ENCODE measurements around the gene MMP25. TPM values are rescaled to one million over a fixed set of nuclear protein-coding genes. Genes with fewer than 3 reads are reported as not detected.

Gene MMP25
- total and polyA plus RNA-seq, 9 of the 15 experiments (the other 6 are each of a cell fraction or from before 2014, with no cell fraction given) = 0.03 to 0.04 TPM; not detected in 7

GRCh38 chr16:3027983-3028715 is 18.2 kb upstream of the MMP25 start (continued):
- TF ChIP-seq RBM39 (optimal IDR thresholded peaks at IDR 0.05; ENCODE audit: low read depth, low read length) (no peak), EHMT2 (IDR thresholded peaks at IDR 0.05) (no peak), TCFL5 (CRISPR knock-in tag; conservative IDR thresholded peaks at IDR 0.05) (no peak), ZNF445 (CRISPR knock-in tag; IDR thresholded peaks at IDR 0.05; ENCODE audit: low read depth) (no peak), MNT (conservative IDR thresholded peaks at IDR 0.05) (peak in 1 of 2 experiments; percentile 42; a peak in 1 of 4 replicates), PRMT5 (CRISPR knock-in tag; IDR thresholded peaks at IDR 0.05) (no peak), POLR2AphosphoS5 (IDR thresholded peaks at IDR 0.05; ENCODE audit: control insufficient read depth, insufficient read depth, low read depth, low read length) (peak; percentile 30; the same call in 1 of the 2 replicates), NFATC3 (IDR thresholded peaks at IDR 0.05) (no peak), ZNF764 (CRISPR knock-in tag; IDR thresholded peaks at IDR 0.05; ENCODE audit: low read depth) (no peak), RFX5 (IDR thresholded peaks at IDR 0.05; ENCODE audit: low read depth, low read length) (no peak), TRIM28 (IDR thresholded peaks at IDR 0.05) (no peak), POLR3A (IDR thresholded peaks at IDR 0.05; ENCODE audit: borderline replicate concordance, extremely low read depth, insufficient read depth, insufficient read length) (no peak), HDAC6 (IDR thresholded peaks at IDR 0.05; ENCODE audit: low read depth, low read length) (0 out of 2 replicates have a peak, but pooled peaks have one; percentile 4), TEAD2 (tag; IDR thresholded peaks at IDR 0.05) (no peak), HNRNPLL (IDR thresholded peaks at IDR 0.05; ENCODE audit: low read depth, low read length, poor library complexity, severe bottlenecking) (no peak), REST (IDR thresholded peaks at IDR 0.05; ENCODE audit: borderline replicate concordance) (peak; percentile 73), REST (CRISPR knock-in tag; IDR thresholded peaks at IDR 0.05; ENCODE audit: low read depth) (no peak; the same call in 1 of the 2 replicates), ZNF668 (CRISPR knock-in tag; IDR thresholded peaks at IDR 0.05) (no peak)

Measured in K562 (cell line).